SU-DHL-6 (cell line): Measurements from ENCODE around the gene GGACT.

Experiments used
- H2AFZ ChIP-seq: fragments of 200-600 bp; sonication (generic); 2 replicates; pipeline ENCODE4 v1.6.1; 2014; ENCODE audit warnings: low read depth, mild to moderate bottlenecking, moderate library complexity, mixed read lengths, antibody characterized with exemption, low read length; ENCODE audit not compliant: severe bottlenecking
- H3F3A ChIP-seq: fragments of 200-600 bp; shearing (Covaris generic); 2 replicates; pipeline ENCODE4 v1.6.0; 2016; ENCODE audit warnings: antibody characterized with exemption, mild to moderate bottlenecking; ENCODE audit not compliant: insufficient read depth
- H3K27ac ChIP-seq: fragments of 200-600 bp; sonication (generic); 2 replicates; pipeline ENCODE4 v1.5.1; 2016; ENCODE audit warnings: low read depth, mild to moderate bottlenecking, low read length, moderate library complexity, mixed read lengths
- H3K27me3 ChIP-seq: fragments of 200-600 bp; sonication (generic), shearing (Covaris generic); 2 replicates; pipeline ENCODE4 v1.6.0; 2014; ENCODE audit warnings: mild to moderate bottlenecking, low read length
- H3K36me3 ChIP-seq: fragments of 200-600 bp; sonication (generic); 2 replicates; pipeline ENCODE4 v1.6.1; 2014; ENCODE audit warnings: mild to moderate bottlenecking, low read length, mixed read lengths
- H3K4me2 ChIP-seq: fragments of 300-600, 200-600 bp; shearing (Covaris generic), sonication (generic); 2 replicates; pipeline ENCODE4 v1.6.0; 2014; ENCODE audit warnings: low read length, low read depth, mild to moderate bottlenecking; ENCODE audit not compliant: poor library complexity, severe bottlenecking
- H3K4me3 ChIP-seq: fragments of 200-600 bp; sonication (generic); 2 replicates; pipeline ENCODE4 v1.5.1; 2014; ENCODE audit warnings: antibody characterized with exemption, low read length, mild to moderate bottlenecking, mixed read lengths; ENCODE audit not compliant: insufficient read depth, poor library complexity, severe bottlenecking
- H3K79me2 ChIP-seq: fragments of 200-600 bp; sonication (generic); 2 replicates; pipeline ENCODE4 v1.6.1; 2014; ENCODE audit warnings: mild to moderate bottlenecking, low read length, moderate library complexity; ENCODE audit not compliant: insufficient read depth
- H3K9ac ChIP-seq: fragments of 200-600 bp; sonication (generic); 2 replicates; pipeline ENCODE4 v1.7.0; 2014; ENCODE audit warnings: mild to moderate bottlenecking, low read length
- H3K9me2 ChIP-seq: fragments of 200-600 bp; sonication (generic); replicated peaks from 2 replicates; pipeline ENCODE4 v1.6.1; 2014; ENCODE audit warnings: low read length; ENCODE audit not compliant: insufficient read depth
- H3K9me3 ChIP-seq: fragments of 200-600 bp; sonication (generic); 2 replicates; pipeline ENCODE4 v1.6.1; 2014; ENCODE audit warnings: low read length, mixed read lengths; ENCODE audit not compliant: insufficient read depth
- H4K20me1 ChIP-seq: fragments of 200-600 bp; sonication (generic); 2 replicates; pipeline ENCODE4 v1.6.1; 2014; ENCODE audit warnings: low read depth, mild to moderate bottlenecking, antibody characterized with exemption, low read length, moderate library complexity, mixed read lengths
- EZH2phosphoT487 ChIP-seq: fragments of 200-600 bp; sonication (generic), shearing (Covaris generic); conservative IDR thresholded peaks from 2 replicates; pipeline ENCODE4 v1.6.1; 2018; ENCODE audit warnings: mild to moderate bottlenecking, antibody characterized with exemption, low read length, moderate library complexity, mixed read lengths
- TF ChIP-seq, protein P1 (sequence below): fragments of 200-600 bp; sonication (generic); IDR thresholded peaks from one replicate; pipeline ENCODE4 v1.5.1; 2017; ENCODE audit warnings: antibody characterized with exemption, mild to moderate bottlenecking, low read length, moderate library complexity; ENCODE audit not compliant: insufficient read depth, poor library complexity, severe bottlenecking

GGACT gene

GRCh38 chr13:100519626-100520025 lies 69.0 kb downstream of the GGACT start:
- no peak overlapping the region for H3K4me3 ChIP-seq
- H3K9ac ChIP-seq: no peak overlapping the region
- no peaks in the 10 kb centered on the region for H3K79me2 ChIP-seq
- H3K36me3 ChIP-seq: no peaks in the 10 kb centered on the region
- no peak overlapping the region for H3K27ac ChIP-seq
- no peaks in the 10 kb centered on the region for H4K20me1 ChIP-seq
- TF ChIP-seq, protein P1, sequence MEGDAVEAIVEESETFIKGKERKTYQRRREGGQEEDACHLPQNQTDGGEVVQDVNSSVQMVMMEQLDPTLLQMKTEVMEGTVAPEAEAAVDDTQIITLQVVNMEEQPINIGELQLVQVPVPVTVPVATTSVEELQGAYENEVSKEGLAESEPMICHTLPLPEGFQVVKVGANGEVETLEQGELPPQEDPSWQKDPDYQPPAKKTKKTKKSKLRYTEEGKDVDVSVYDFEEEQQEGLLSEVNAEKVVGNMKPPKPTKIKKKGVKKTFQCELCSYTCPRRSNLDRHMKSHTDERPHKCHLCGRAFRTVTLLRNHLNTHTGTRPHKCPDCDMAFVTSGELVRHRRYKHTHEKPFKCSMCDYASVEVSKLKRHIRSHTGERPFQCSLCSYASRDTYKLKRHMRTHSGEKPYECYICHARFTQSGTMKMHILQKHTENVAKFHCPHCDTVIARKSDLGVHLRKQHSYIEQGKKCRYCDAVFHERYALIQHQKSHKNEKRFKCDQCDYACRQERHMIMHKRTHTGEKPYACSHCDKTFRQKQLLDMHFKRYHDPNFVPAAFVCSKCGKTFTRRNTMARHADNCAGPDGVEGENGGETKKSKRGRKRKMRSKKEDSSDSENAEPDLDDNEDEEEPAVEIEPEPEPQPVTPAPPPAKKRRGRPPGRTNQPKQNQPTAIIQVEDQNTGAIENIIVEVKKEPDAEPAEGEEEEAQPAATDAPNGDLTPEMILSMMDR: no peak
- TF ChIP-seq EZH2phosphoT487: no peak
- H3K9me3 ChIP-seq: no peaks in the 10 kb centered on the region
- no peaks in the 10 kb centered on the region for H3K27me3 ChIP-seq
- no peaks in the 10 kb centered on the region for H3K9me2 ChIP-seq
- no peaks in the 10 kb centered on the region for H3F3A ChIP-seq
- no peak overlapping the region for H2AFZ ChIP-seq
- H3K4me2 ChIP-seq: no peak overlapping the region

GRCh38 chr13:100518394-100519062 lies 70.1 kb downstream of the GGACT start:
- Histone ChIP-seq H3K9ac (no peak overlapping the region), H2AFZ (no peak overlapping the region), H3K9me3 (no peaks in the 10 kb centered on the region), H3K27me3 (no peaks in the 10 kb centered on the region), H3F3A (no peaks in the 10 kb centered on the region), H4K20me1 (no peaks in the 10 kb centered on the region), H3K36me3 (no peaks in the 10 kb centered on the region), H3K4me3 (no peak overlapping the region), H3K9me2 (no peaks in the 10 kb centered on the region), H3K27ac (no peak overlapping the region), H3K4me2 (no peak overlapping the region), H3K79me2 (no peaks in the 10 kb centered on the region)
- TF ChIP-seq EZH2phosphoT487: no peak
- TF ChIP-seq, protein P1: no peak

- Histone ChIP-seq H4K20me1 (no peaks in the 10 kb centered on the region), H3K4me3 (no peak overlapping the region), H3K27me3 (no peaks in the 10 kb centered on the region), H3F3A (no peaks in the 10 kb centered on the region), H3K9ac (no peak overlapping the region), H3K79me2 (no peaks in the 10 kb centered on the region), H3K9me2 (no peaks in the 10 kb centered on the region), H3K9me3 (no peaks in the 10 kb centered on the region), H3K27ac (no peak overlapping the region), H3K36me3 (no peaks in the 10 kb centered on the region), H2AFZ (no peak overlapping the region), H3K4me2 (no peak overlapping the region)
- TF ChIP-seq, protein P1: no peak
- TF ChIP-seq EZH2phosphoT487: no peak
Measured at GRCh38 chr13:100517728-100518127, 70.9 kb downstream of the GGACT start.
